ENCODE data around the gene TRNP1.

TRNP1 gene

DNA sequence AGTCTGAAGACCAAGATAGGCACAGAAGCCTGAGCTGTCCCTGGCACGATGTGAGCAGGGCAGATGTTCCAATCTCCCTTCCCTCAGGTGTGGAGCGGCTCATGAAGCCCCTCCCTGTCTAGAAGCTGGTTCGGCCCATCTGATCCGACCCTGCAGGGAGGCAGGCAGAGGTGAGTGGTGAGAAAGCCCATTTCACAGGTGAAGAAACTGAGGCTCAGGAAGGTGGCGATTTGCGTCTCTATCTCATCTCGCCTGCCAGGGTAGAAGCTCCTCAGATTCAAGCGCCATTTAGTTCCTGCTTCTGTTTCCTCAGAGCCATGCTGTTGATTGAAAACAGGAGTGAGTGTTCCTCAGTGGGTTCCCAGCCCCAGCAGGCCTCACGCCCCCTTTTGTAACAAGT is 36.0 kb downstream of the TRNP1 start:
- DNase-seq = no peak

DNA sequence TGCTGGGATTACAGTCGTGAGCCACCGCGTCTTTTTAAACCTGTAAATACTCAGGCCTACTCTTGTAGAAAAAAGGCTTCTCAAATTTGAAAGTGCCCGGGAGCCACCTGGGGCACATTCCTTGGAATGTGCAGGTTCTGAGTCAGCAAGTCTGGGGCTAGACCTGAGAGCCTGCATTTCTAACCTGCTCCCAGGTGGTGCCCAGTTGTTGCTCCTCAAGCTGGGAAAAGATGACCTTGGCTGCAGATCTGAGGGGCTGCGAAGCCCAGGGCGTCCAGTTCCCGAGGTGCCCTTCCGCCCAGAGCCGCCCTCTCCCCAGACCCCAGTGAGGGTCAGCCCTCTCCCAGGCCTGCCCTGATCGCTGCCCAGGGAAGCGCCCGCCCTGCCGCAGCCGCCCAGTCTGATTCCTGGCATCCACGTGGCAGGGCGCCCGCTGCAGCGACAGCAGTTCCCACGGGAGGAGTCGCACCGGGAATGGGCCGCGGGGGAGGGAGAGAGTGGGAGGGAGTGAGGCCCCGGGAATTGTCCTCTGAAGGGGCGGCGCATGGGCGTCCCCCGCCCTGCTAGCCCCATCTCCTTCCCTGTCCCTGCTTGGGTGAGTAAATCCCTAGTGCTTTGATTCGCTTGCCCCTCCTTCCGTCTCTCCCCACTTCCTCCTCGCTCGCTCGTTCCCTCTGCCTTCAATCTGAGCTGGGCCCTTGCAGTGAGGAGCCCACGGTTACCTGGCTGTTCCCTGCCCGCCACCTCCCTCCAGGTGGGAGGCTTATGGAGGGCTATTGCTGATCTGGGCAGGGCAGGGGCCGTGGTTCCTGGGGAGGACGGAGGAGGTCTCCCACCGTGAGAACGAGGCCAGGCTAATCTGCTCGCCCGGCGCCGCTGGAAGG is 38.0 kb downstream of the TRNP1 start:
- DNase-seq = peak; percentile 89

DNA sequence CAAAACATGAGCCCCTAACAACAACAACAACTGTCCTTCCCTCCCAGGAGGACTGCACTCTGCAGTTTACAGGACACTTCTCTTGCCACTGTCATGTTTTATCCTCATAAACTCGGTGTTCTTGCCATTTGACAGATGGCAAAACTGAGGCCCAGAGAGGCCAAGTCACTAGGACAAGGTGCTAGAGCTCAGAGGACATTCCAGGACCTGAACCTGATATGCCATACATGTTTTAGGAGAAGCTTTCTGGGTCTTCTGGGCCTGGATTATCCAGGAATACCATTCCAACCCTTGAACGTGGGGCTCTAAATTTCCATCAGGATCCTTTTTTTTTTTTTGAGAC is 38.6 kb downstream of the TRNP1 start:
- DNase-seq = no peak

DNA sequence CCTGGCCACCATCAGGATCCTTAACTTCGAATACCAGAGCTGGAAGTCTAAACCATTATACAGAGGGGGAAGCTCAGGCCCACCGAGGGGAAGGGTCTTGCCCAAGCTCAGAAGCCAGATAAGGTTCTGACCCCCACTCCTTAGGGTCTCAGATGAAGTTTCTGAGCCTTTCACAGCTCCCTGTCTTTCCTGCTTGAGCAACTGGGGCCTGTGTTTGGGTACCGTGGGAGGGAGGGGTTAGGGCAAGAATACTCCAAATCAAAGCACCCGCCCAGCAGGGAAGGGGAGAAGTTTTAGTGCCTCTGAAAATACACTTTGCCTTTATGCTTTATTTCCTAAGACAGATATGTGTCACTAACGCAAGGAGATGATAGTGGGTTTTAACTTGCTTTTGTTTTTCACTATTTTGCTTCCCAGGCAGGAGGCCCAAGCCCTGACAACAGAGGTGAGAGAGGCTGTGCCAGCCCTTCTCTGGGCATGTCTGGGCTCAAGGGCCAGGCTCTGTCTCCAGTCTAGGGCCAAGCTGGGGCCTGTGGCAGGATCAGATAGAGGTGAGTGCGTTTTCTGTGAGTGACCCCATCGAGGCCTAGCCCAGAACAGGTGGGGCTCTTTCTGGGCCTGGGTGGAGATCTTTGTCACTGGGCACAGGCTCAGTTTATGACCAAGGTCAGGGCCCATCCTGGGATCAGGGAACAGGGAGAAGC is 39.7 kb downstream of the TRNP1 start:
- DNase-seq = no peak

DNA sequence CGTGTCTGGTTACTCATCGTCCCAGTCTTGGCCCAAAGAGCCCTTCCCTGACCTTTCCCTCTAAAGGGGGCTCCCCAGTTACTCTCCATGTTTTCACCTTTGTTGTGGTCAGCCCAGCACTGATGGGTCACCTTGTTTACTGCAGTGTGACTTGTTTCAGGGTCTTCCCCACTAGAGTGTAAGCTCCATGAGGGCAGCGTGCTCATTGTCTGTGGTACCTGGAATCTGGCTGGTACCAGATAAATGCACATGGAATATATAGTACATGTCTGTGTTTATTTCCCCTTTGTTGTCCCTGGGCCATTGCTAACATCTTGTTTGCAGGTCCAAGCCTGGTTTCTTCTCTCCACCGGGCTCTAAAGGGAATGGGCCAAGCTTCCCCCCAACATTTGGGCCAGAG is 41.9 kb downstream of the TRNP1 start:
- DNase-seq = no peak

DNA sequence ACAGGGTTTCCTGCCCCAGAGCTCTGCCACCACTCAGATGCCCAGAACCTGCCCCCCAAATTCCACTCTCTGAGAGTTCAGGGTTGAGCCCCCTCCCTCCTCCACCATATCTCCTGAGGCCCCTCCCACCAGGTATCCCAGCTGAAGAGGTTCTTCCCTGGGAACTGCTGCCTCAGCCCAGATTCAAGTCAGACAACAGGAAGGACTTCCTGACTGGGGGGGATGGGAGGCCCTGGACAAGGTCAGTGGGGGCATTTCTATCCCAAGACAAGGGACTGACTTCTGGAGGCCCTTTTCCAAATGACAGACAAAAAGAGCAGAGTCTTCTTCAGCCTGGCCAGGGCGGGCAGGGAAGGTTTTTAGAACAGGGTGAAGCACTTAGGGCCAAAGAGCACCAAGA is 43.2 kb downstream of the TRNP1 start:
- no peak for DNase-seq

DNA sequence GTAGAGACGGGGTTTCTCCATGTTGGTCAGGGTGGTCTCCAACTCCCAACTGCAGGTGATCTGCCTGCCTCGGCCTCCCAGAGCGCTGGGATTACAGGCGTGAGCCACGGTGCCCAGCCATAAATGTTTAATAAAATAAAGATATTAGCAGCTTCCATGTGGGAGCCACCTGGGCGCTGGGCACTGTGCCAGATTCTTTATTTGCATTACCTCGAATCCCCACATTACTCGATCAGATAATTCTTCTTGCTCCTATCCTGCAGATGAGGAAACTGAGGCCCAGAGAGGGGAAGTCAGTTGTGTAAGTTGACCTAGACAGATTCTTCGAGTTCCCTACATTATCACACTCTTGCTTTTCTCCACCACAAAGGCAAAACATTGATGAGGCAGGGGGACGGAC is 44.0 kb downstream of the TRNP1 start:
- DNase-seq = peak; percentile 38

- DNase-seq = peak; percentile 58
These were observed 44.5 kb downstream of the TRNP1 start for GRCh38 chr1:27038020-27038419.

DNA sequence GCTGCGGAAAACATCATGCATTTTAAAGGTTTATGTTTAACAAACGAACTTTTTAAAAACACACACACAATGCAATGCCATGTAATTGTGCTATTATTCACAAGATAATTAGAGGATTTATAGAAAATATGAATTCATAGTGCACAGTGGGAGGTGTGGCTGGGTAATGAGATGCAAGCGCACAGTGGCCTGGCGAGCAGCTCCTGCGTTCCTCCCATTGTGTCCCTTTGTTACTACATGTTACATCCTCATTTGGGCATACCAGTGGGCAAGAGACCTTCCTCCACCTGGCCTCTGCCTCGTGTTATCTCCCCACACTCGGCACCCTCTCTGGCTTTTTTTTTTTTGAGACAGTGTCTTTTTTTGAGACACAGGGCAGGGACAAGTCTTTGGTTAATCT is 49.2 kb downstream of the TRNP1 start:
- DNase-seq = peak; percentile 42

DNA sequence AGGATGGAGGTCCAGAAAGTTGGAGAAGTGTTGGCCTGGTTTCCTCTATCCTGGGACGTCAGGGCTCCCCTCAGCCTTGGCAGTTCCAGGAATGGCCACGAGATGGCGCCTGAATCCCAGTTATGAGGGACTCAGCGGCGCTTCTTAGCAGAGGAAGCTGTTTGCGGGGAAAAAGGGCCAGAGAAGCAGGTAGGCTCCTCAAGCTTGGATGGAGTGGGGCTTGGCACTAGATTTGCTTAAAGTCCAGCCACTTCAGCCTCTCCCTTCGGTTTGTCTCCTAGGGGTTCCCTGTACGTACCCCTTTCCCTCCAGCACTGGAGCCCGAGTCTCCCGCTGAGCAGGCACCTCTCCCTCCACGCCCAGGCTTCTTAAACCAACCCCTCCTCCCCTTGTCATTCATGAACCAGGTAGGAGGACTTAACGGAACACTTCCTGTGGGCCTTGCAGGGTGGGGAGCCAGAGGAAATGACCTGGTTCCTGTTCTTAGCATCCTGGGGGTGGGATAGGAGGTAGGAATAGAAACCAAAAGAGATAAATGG is 51.2 kb downstream of the TRNP1 start:
- peak; percentile 77 for DNase-seq

DNA sequence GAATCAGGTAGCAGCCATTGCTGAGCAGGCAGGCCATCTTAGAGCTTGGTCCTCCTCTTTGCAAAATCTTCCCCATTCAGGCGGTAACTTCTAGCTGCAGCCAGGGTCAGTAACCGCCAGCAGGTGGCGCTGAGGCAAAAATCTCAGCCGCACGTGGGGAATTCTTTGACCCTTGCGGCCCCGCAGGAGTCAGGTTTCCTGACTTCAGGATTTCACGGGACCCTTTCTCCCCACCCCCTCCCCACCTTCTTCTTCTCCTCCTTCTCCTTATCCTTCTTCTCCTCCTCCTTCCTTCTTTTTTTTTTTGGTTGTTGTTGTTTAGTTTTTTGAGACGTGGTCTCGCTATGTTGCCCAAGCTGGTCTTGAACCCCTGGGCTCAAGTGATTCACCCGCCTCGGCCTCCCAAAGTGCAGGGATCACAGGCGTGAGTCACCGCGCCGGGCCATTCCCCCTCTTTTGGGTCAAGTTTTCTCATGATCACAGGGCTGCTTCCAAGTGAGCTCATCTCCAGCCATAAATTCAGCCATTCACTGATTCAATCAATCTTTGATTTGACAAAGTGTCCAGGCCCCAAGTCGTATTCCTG is 52.6 kb downstream of the TRNP1 start:
- peak; percentile 54 for DNase-seq

- DNase-seq = no peak
These were observed 54.4 kb downstream of the TRNP1 start for GRCh38 chr1:27047914-27048313.

DNA sequence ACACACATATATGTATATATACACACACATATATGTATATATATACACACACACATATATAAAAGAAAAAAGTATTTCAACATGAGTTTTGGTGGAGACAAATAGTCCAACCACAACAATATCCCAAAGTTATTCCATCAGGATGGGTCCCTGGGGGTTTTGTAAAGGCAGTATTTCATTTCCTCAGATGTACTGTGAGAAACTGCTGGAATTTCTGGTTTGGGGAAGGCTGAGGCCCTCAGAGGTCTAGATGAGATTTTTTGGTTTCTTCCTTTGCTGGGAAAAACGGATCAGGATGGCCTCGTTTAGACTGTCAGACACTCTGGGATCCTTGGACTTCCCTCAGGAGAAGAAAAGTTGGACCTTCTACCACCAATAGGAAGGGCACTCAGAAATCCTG is 55.6 kb downstream of the TRNP1 start:
- no peak for DNase-seq

DNA sequence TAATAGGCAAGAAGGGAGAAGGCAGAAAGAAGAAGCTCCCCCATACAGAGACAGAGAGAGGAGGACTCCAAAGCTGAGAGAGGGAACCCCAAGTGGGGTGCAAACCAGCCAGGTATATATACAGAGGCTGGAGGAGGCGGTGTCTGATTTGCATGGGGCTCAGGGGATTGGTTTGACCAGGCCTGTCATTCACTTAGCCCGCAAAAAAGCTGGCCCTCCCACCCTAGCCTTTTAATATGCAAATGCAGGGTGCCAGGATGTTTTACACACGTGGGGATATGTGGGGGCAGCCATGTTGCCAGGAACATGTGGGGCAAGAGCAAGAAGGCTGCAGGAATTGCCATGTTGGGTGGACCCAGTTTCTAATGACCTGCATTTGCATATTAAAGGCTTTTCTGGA is 56.1 kb downstream of the TRNP1 start:
- DNase-seq = peak; percentile 23
